AG09309 (cell line): ENCODE measurements around the gene GRK5.

Source experiments
- DNase-seq: peaks from one replicate; pipeline ENCODE4 v3.0.0-alpha.2; 2010; ENCODE audit warnings: low read depth
- H3K4me3 ChIP-seq: 2 replicates; pipeline ENCODE4 v1.5.1; 2011; ENCODE audit warnings: mild to moderate bottlenecking, low read depth, low read length, moderate library complexity; ENCODE audit not compliant: control insufficient read depth
- CTCF ChIP-seq: IDR thresholded peaks from 2 replicates; pipeline ENCODE4 v1.5.1; 2011; ENCODE audit warnings: mild to moderate bottlenecking, low read depth, low read length, inconsistent platforms; ENCODE audit not compliant: insufficient read depth, control insufficient read depth; ENCODE audit errors: missing control alignments

The GRK5 gene

GRCh38 chr10:119331061-119331460 lies 123.7 kb downstream of the GRK5 start:
- no peak for DNase-seq
- no peak for TF ChIP-seq CTCF
- H3K4me3 ChIP-seq, result no peak overlapping the region

GRCh38 chr10:119333146-119333792 lies 125.9 kb downstream of the GRK5 start:
- H3K4me3 ChIP-seq, result no peak overlapping the region
- no peak for TF ChIP-seq CTCF
- no peak for DNase-seq

GRCh38 chr10:119335671-119336353 lies 128.4 kb downstream of the GRK5 start:
- no peak for DNase-seq
- no peak for TF ChIP-seq CTCF
- H3K4me3 ChIP-seq, result no peak overlapping the region

GRCh38 chr10:119336599-119336998 lies 129.2 kb downstream of the GRK5 start:
- no peak for TF ChIP-seq CTCF
- no peak for DNase-seq
- no peak overlapping the region for H3K4me3 ChIP-seq

- TF ChIP-seq CTCF, result no peak
- DNase-seq, result no peak
- no peak overlapping the region for H3K4me3 ChIP-seq
Observed at GRCh38 chr10:119337223-119337622, 129.9 kb downstream of the GRK5 start.

- no peak for DNase-seq
- TF ChIP-seq CTCF, result no peak
- no peak overlapping the region for H3K4me3 ChIP-seq
Observed at GRCh38 chr10:119337796-119338432, 130.5 kb downstream of the GRK5 start.
